ENCODE data around the gene HSD17B2.
A peak's percentile ranks its signal among the peaks of the same experiment; 100 is the strongest.

GRCh38 chr16:82055728-82056549 lies 20.9 kb downstream of the HSD17B2 start:
- TF ChIP-seq CTCF (IDR thresholded peaks at IDR 0.05) (no peak), POLR2AphosphoS5 (IDR thresholded peaks at IDR 0.05) (peak; percentile 60)
